Sigmoid colon (tissue), 7 donors: ENCODE measurements around the gene ZNF534. TPM values are rescaled to one million over a fixed set of nuclear protein-coding genes. Genes with fewer than 3 reads are reported as not detected.

Experiments
- polyA plus RNA-seq, 3 donors: library from polyadenylated mRNA; stranded (reverse); fragments of 200-250 nt; gene quantifications; one replicate each; pipeline ENCODE4 v1.2.3, GENCODE V29; 2013
- small RNA-seq, 3 donors: library from RNA; depleted of rRNA; stranded (forward); fragments of <200 nt; gene quantifications; one replicate each; pipeline ENCODE3, GENCODE V24; 2016
- total RNA-seq, 4 donors: library from RNA; depleted of rRNA; stranded (reverse); fragments of >200 nt; gene quantifications; one replicate each; pipeline ENCODE4 v1.1.0, GENCODE V29; 2016
- donor health status: healthy with polysubstance abuse.
- donor health status: Bipolar disorder and iron deficiency.
- donor health status: healthy.

The ZNF534 gene
- total and polyA plus RNA-seq, 7 donors, result 0.09 to 0.49 (median 0.36) TPM; not detected in 4

Small RNA genes within 50 kb of the gene (small RNA-seq; reads per million reads assigned to genes)
- 0 reads per million in 3 donors for gene AC010332.1

Other genes with a start within 250 kb of the ZNF534 start
- gene PPP2R1A, start 239.1 kb upstream of the ZNF534 start, total RNA-seq, result 100 to 1,000 TPM; 127 to 163 (median 137) TPM
- 100 to 1,000 TPM; 108 to 139 (median 126) TPM for gene PPP2R1A, start 239.1 kb upstream of the ZNF534 start, polyA plus RNA-seq
- gene ZNF766, start 159.6 kb upstream of the ZNF534 start, total RNA-seq, result 10 to 100 TPM in 2 of 4 donors, 1 to 10 TPM in 2; 5.5 to 11.0 (median 9.9) TPM
- 1 to 10 TPM; 2.8 to 5.7 (median 3.0) TPM for gene ZNF766, start 159.6 kb upstream of the ZNF534 start, polyA plus RNA-seq
- 10 to 100 TPM in 1 of 4 donors, 1 to 10 TPM in 3; 7.5 to 11.2 (median 8.1) TPM for gene ZNF480, start 132.0 kb upstream of the ZNF534 start, total RNA-seq
- gene ZNF480, start 132.0 kb upstream of the ZNF534 start, polyA plus RNA-seq, result 1 to 10 TPM; 3.5 to 6.0 (median 4.2) TPM
- gene ZNF610, start 92.9 kb upstream of the ZNF534 start, total RNA-seq, result 1 to 10 TPM; 2.0 to 3.2 (median 2.5) TPM
- gene ZNF610, start 92.9 kb upstream of the ZNF534 start, polyA plus RNA-seq, result 1 to 10 TPM in 1 of 3 donors, under 1 TPM in 1, not detected in 1; 0.90 to 1.8 TPM
- 10 to 100 TPM; 21.6 to 24.8 (median 23.0) TPM for gene ZNF880, start 59.2 kb upstream of the ZNF534 start, total RNA-seq
- gene ZNF880, start 59.2 kb upstream of the ZNF534 start, polyA plus RNA-seq, result 10 to 100 TPM in 2 of 3 donors, 1 to 10 TPM in 1; 6.0 to 13.8 (median 12.0) TPM
- 10 to 100 TPM; 15.5 to 27.4 (median 20.2) TPM for gene ZNF528, start 31.3 kb upstream of the ZNF534 start, total RNA-seq
- 10 to 100 TPM in 1 of 3 donors, 1 to 10 TPM in 2; 1.8 to 10.5 (median 9.6) TPM for gene ZNF528, start 31.3 kb upstream of the ZNF534 start, polyA plus RNA-seq
- gene ZNF578, start 24.4 kb downstream of the ZNF534 start, total RNA-seq, result 1 to 10 TPM; 1.2 to 2.5 (median 2.4) TPM
- 1 to 10 TPM in 1 of 3 donors, not detected in 2; 1.1 TPM for gene ZNF578, start 24.4 kb downstream of the ZNF534 start, polyA plus RNA-seq
- gene ZNF808, start 98.5 kb downstream of the ZNF534 start, total RNA-seq, result 10 to 100 TPM; 13.0 to 26.6 (median 18.7) TPM
- 1 to 10 TPM; 1.8 to 7.5 (median 3.5) TPM for gene ZNF808, start 98.5 kb downstream of the ZNF534 start, polyA plus RNA-seq
- 10 to 100 TPM; 12.4 to 22.4 (median 14.8) TPM for gene ZNF701, start 141.1 kb downstream of the ZNF534 start, total RNA-seq
- gene ZNF701, start 141.1 kb downstream of the ZNF534 start, polyA plus RNA-seq, result 10 to 100 TPM in 1 of 3 donors, 1 to 10 TPM in 2; 4.8 to 11.9 (median 5.5) TPM
- 10 to 100 TPM; 49.2 to 96.7 (median 55.9) TPM for gene ZNF83, start 209.2 kb downstream of the ZNF534 start, total RNA-seq
- 10 to 100 TPM in 2 of 3 donors, 1 to 10 TPM in 1; 5.8 to 20.5 (median 10.2) TPM for gene ZNF83, start 209.2 kb downstream of the ZNF534 start, polyA plus RNA-seq